NCI-H82 treated with DMSO at 0.1 percent for 48 hours (cell line): ENCODE data around the gene DNAJC25.

Source experiments
- DNase-seq: peaks from one replicate; lab custom pipeline; 2025; ENCODE audit not compliant: unreplicated experiment; lab: John Stamatoyannopoulos, UW

DNAJC25 gene

DNA sequence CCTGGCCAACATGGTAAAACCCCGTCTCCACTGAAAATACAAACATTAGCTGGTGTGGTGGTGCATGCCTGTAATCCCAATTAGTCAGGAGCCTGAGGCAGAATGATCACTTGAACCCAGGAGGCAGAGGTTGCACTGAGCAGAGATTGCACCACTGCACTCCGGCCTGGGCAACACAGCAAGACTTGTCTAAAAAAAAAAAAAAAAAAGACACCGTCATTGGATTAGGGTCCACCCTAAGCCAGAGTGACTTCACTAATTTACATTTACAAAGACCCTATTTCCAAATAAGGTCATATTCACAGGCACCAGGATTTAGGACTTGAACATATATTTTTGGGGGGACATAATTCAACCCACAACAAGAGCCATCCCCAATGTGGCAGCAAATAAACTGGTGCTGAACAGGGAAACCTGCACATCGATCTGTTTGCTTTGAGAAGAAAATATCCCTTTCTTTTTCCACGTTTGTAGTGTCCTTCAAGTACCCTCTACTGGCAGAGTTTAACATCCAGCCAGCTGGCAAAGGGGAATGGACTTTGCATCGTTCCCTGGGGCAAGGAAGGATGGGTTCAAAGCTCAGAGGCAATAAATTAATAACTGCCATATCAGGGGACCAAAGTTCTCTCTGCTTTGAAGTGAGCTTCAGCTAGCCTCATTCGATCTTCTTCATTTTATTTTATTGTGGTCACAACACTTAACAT is 3.7 kb upstream of the DNAJC25 start:
- no peak for DNase-seq

DNA sequence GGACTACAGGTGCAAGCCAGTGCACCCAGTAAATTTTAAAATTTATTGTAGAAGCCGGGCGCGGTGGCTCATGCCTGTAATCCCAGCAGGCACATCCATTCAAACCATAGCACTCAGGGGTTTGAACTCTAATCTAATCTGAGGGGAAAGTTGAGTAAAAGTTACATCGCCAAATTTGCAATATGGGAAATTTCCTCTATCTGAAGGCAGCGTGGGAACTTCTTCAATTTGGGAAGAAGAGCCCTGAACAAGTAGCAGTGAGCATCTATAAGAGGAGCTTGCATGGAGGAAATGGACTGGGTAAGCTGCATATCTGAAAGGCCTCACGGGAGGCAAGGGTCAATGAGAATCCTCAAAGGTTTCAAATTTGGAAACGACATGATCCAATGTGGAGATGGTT is 2.7 kb upstream of the DNAJC25 start:
- DNase-seq, result no peak

DNA sequence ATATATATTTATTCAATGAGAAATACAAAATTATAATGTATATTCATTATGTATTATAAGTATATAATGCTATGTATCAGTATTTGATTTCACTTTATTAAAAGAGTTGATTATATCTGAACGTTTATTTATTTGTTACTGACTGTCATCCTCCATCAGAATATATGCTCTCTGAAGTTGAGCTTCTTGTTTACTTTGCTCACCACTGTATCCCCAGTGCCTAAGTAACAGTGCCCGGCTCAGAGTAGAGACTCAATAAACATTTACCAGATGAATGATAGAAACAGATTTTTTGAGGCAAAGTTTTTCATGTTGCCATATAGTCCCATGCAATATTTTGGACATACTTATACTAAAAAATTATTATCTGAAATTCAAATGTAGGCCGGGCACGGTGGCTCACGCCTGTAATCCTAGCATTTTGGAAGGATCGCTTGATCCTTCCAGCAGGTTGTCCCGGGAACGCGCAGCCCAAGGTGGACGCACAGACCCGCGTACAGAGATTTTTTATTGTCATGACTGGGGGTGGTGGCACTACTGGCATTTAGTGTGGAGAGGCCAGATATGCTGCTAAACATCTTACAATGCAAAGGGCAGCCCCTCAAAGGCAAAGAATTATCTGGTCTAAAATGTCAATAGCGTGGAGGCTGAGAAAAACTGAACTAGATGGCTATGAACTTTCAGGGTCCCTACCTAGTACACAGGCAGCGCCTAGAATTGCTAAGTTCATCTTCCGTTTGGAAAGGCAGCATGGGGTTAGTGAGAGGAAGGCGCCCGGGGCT is 761 bp upstream of the DNAJC25 start:
- DNase-seq, result no peak

DNA sequence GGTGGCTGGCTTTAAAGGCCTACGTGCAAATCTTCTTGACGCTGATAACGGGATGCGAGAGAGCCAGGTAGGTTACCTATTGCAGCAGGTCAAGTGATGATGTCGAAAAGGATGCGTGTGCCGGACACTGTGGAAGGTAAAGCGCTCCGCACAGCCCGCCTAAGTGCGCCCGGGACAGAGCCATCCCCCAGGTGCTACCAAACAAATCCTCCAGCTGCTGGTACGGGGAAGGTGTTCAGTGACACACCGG is 245 bp upstream of the DNAJC25 start:
- DNase-seq, result no peak

DNA sequence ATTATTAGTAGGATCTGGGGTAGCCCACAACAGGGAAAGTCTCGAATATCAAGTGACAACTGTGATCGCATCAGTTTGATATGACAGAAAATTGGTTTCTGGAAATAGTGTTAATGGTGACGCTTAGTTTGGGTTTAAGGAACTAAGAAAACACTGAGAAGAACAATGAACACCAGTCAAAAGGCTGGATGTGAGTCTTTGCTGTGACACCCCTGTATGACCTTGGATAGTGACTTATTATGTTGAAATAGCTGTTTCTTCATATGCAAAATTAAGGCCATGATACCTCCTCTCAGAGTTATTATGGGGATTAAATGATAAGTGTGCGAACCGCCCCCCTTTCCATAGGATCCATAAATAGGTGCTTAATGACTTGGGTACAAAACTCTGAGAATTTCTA is 926 bp downstream of the DNAJC25 start:
- DNase-seq, result no peak

DNA sequence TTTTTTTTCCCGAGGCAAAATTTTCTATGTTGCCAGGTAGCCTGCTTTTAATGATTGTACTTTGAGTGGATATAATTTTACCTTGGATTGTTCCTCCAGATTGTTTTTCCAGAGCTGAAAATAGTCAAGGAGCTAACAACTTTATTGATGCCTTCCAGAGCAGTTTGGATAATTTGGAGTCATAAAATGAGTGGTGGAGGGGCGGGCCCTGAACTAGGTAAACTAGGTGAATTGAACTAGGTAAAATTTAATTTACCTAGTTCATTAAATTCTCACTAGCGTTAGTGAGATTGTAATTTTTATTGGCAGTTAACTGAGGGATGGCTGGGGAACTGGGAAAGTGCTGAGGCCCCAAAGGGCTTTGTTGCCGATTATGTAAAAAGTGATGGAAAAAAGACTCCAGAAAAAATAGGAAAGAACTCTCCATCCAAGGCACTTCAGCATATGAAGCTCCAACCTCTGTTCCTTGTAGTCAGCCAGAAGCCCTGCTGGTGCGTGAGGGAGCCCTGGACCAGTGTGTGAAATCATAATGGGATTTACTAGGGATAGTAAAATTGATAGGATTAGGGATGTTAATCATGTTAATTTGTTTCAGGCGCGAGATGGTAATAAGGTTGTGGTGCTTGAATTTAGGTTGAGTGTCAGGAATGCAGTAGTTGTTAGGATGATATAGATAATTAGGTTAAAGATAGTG is 1.7 kb downstream of the DNAJC25 start:
- DNase-seq, result peak; percentile 95

DNA sequence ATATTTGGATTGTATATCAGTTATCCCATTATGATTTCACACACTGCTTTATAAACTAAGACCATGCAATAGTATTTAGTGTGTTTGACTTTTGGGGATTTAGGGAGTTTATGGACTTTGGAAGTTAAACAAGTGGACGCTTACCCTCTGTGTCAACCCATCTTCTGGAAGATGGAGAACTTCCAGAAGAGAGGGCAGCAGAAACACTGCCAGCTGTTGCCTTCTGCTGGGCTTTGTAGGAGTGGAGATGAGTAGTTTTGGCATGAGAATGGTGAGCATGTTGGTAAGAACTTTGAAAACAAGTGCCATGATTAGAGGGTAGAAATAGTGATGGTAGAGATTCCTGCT is 2.2 kb downstream of the DNAJC25 start:
- DNase-seq, result no peak

DNA sequence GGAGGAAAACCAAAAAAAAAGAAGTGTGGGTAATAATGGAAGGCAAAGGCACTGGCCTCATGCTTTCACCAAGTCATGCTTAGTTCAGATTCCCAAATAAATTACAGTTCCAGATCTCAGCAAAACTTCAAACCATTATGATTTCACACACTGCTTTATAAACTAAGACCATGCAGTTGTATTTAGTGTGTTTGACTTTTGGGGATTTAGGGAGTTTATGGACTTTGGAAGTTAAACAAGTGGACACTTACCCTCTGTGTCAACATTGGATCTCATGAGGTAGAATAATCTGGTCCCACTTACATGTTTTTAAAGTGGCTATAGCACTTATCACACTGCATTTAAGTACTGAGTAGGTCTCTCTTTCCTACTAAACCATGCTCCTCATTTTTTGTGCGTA is 3.7 kb downstream of the DNAJC25 start:
- DNase-seq, result no peak

DNA sequence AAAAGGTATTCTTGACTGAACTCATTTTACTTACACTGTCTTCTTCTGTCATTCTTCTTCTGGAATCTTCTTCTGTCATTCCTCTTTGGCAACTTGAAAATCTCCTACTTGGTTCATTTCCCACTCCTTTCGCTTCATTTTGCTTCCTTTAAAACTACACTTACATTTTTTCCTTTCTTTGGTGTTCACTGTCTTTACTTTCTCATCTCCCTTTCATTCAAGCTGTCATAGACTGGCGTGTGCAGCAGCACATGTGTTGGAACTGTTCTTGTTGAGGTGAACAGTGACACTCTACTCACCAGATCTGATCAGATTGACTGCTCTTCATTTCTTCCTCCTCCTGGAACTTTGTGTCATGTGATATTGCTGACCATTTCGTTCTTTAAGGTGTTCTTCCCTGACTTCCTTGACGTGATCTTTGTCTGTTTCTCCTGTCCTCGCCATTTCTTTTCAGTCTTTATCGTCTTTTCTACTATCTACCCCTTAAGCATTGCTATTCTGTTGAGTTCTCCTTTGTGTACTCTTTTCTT is 6.4 kb downstream of the DNAJC25 start:
- no peak for DNase-seq

DNA sequence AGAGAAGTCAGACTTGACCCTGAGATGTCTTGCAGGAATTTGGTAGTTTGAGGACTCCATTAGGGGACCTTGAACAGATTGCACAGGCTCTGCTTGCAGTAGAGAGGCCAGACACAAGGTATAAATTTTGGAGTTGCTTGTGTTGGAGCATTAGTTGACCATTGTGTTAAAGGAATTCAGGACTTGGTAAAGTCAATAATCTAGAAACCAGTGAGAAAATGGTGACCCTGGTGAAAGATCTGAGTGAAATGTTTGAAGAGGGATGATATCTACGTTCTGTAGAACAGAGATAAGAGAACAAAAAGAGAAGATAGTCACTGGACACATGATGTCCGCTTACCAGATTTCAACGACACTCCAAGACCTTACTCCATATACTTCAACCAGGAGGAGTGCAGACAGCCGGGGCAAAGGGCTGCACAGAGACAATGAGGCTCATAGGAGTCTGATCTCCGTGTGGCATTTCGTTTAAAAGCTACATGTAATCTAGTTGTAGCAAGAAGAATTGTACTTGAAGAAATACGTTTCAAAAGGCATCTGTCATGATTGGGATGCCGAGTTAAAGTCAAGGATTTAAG is 13.2 kb downstream of the DNAJC25 start:
- DNase-seq, result no peak

DNA sequence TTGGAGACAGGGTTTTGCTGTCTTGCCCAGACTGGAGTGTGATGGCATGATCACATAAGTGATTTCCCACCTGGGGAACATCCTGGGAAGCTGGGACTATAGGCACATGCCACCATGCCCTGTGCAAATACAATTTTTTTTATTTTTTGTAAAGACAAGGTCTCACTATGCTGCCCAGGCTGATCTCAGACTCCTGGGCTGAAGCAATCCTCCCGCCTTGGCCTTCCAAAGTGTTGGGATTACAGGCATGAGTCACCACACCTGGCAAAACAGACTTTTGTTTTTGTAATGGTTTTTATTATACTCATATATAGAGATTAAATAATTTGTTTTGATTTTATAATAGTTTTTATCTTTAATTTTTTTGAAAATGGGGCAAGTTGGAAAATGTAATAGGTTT is 14.7 kb downstream of the DNAJC25 start:
- no peak for DNase-seq

DNA sequence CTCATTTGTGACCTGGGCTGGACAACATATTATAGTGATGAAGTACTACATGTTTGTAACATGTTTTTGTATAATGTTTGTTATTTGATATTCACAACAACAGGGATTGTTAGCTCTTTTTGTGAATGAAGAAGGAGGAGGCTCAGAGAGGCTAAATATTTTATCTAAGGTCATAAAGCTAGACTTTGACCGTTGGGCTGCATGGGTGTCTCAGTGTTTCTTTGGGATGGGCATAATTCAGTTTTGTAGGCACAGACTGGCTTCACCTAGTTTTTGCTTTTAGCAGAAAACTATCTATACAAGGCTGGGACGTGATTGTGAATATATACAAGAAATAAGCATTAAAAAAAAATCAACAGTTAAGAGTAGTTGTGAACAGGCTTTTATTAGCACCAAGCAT is 15.3 kb downstream of the DNAJC25 start:
- DNase-seq, result no peak

DNA sequence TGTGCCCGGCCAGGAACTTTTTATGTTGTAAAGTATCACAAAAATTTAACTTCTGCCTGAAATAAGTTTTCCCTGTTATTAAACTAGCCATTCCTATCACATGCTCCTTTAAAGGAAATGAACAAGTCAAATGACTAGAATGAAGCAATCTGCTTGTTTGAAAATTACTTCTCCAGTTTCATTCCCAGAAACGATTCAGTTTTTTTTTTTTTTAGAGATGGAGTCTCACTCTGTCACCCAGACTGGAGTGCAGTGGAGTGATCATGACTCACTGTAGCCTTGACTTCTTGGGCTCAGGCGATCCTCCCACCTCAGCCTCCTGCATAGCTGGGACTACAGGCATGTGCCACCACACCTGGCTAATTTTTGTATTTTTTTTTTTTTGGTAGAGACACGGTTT is 16.9 kb downstream of the DNAJC25 start:
- no peak for DNase-seq

DNA sequence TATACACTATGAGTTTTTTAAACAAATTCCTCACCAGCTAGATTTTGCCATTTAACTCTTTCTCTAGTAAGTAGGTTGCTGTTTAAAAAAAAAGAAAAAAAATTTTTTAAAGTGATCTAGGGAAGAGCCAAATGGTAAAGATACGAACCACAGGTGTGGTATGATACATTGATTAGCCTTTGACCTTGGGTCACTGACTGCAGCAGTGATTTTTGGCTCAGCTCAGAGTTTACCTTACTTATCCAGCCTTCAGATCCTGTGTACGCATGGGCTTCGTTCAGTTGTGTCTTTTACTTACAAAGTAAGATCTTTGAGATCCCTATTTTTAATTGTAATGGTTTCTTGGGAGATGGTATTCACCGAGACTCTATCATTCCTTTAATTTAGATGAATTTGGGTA is 17.9 kb downstream of the DNAJC25 start:
- no peak for DNase-seq

DNA sequence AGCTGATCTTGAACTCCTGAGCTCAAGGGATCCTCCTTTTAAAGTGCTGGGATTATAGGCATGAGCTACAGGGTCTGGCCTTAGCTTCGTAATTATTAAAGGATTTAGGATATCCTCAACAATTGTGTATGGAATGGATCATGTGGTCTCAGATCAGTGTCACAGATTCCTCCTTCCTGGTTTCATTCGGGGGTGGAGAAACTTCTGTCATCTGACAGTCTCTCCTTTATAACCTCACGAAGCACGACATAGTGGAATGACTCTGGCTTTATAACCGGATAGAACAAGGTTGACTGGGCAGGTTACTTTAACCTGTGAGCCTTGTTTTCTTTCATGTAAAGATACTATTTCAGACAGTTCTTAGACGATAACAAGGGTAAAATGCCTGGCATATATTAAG is 25.9 kb downstream of the DNAJC25 start:
- peak; percentile 8 for DNase-seq

DNA sequence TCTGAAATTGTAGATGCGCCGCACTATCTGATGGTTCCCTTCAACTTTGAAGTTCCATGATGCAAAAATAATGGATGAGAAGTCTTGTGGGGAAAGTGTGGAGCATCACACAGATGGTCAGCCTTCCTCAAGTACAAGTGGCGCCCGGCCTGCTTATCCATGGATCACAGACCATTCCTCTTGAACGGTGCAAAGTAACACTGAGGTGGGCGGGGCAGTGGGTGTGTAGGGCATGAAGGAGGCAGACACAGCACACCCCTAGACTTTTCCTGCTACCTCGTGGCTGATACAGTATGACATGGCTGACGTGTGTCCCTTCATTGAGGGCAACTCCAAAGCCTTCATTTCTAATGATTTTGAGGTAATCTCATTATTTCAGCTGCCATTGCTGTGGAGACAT is 27.8 kb downstream of the DNAJC25 start:
- DNase-seq, result no peak

DNA sequence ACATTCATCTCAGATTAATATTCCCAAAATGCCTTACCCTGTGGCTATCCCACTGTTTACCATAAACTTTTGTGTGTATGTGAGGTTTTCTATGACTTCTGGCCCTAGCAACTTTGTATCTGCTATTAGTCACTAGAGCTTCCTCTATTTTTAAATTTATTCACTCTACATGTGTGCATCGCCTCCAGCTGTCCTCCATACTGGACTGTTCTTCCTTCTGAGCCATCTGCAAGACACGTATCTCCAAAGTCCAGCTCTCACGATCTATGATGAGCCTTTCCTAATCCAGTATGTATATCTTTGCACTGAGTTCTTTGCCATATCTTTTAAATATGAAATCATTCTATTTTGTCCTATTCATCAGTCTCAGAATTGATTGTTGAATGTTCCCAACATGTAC is 28.6 kb downstream of the DNAJC25 start:
- no peak for DNase-seq

DNA sequence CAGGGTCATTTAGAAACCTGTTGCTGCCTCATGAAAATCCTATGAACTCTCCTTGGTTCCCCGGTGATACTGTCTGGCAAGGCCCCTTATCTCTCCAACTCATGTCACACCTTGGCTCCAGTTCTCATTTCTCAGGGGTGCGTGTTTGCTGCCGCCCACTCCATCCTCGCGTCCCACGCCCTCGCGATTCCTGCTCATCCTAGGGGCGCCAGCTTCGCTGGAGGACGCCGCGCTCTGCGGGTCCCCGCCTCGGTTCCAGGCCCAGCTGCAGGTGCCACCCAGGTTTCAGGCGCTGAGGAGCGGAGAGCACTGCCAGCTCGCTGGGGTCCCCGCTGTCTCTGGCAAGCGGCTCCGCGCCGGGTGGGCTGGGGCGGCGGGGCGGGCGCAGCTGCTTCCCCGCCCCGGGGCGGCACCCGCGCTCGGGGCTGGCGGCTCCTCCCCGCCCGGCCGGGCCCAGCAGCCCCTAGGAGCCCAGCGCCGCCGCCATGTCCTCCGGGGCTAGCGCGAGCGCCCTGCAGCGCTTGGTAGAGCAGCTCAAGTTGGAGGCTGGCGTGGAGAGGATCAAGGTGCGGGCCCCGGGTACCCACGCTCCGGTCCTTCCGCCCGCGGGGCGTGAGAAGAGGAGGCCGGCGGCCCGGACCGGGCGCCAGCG is 30.1 kb downstream of the DNAJC25 start, which contains the start of gene GNG10:
Gene GNG10, plus strand, starts transcription at position 456 of the 652 bp plus-strand sequence. Its CDS starts 30 bp downstream, at position 486.
- DNase-seq, result no peak

DNA sequence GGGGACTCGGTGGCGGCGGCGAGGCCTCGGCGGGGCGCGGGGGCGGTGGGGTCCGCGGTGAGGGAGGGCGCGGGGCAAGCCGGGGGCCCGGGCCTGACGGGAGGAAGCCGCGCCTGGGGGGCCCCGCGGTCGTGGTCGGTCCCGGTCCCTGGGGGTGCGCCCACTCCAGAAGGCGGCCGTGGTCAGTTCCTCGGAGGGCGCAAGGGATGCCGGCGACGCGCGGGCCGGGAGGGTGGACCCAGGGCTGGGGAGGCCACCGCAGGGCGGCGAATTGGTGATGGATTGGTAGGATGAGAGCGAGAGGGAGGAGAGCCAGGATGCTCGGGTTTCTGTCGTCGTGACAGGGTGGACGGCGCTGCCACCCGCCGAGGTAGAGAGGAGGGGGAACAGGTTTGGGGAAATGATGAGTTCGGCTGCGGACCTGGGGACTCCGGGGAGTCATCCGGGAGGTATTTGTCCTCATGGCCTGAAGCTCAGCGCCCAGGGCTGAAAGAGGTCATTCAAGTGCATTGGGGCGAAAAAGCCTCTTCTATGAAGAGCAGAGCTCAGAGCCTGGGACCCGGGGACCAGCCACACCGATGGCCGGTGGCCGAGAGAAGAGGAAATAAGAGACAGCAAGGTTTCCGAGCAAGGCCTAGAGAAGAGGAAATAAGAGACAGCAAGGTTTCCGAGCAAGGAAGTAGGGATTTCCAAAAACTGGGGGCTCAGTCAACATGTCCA is 30.8 kb downstream of the DNAJC25 start:
- DNase-seq, result no peak

DNA sequence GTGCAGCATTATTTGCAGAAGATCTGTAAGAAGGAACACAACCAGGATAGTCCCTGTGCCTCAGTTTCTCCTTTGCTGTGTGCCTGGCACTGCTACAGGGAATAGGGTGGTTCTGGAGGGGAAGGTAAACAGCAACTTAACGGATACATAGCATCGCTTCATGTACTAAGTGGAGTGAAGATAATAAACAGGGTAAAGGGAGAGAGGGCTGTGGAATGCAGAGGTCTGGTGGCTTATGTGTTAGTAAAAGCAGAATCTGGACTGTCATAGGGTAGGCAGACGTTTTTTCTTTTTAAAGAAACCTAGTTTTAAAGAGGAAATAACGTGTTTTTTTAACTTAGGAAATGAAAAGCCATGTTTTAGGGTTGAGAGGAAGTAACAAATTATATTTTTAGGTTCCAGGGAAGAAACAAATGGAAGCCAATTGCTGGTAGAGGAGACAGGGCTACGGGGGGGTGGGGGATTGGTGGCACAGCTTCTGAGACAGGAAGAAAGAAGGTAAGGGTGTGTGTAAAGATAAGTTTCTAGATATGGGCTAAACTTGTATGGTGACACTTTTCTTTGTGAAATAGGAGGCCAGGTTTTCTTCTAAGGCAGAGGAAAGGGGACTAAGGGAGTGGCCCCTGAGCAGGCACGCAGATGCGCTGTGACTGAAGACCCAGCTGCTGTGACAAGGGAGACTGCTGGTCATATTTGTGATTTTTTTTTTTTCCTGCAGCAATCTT is 31.6 kb downstream of the DNAJC25 start:
- no peak for DNase-seq
